HG03196 (cell line): Measurements from ENCODE around the gene FZD2.
"Not testable (repeated sequence)": the region's sequence is repeated elsewhere in the genome, so short reads cannot be mapped to it uniquely, and the experiment has no call there.

Experiments
- ATAC-seq: cut with Tn5 transposase; IDR thresholded peaks from one replicate; pipeline ENCODE4 v1.9.1; 2021; ENCODE audit not compliant: unreplicated experiment

Gene FZD2

DNA sequence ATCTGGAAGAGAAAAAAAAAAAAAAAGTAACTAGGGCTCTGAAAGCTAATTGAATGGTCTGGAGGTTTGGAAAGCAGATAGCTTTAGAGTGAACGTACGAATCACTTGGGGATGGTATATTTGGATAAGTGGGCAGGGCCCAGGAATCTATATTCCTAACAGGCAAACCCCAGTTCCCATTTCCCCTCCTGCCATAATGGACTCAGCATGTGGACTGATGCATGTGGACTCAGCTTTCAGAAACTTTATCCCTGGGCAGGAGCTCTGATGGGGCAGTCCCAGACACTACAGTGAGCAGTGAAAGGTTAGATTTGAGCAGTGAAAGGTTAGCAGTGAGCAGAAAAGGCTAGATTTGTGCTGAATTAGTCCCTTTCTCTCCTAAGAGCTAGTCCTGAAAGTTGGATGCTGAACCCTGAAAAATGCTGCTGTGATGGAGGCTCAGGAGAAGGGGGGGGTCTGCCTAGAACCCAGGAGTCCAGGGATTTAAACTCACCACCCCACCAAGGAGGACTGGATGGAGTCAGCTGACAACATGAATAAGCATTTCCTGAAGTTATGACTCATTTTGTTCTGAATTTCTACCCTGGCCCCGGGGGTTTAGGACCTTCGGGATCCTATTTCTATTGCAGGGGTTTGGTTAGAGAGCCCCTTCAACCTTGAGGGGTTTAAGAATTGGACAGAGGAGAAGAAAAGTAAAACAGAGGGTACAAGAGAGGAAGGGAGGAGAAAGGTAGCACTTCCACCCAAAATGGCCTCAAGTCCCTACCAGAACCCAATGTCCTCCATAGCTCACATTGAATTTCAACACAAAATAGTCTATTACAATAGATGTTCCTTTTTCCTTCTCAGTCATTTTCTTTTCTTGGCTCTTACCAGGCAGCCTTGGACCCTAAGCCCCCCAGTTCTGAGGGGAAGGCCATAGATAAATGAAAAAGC, 10.3 kb upstream of the FZD2 start:
- ATAC-seq, result no peak

DNA sequence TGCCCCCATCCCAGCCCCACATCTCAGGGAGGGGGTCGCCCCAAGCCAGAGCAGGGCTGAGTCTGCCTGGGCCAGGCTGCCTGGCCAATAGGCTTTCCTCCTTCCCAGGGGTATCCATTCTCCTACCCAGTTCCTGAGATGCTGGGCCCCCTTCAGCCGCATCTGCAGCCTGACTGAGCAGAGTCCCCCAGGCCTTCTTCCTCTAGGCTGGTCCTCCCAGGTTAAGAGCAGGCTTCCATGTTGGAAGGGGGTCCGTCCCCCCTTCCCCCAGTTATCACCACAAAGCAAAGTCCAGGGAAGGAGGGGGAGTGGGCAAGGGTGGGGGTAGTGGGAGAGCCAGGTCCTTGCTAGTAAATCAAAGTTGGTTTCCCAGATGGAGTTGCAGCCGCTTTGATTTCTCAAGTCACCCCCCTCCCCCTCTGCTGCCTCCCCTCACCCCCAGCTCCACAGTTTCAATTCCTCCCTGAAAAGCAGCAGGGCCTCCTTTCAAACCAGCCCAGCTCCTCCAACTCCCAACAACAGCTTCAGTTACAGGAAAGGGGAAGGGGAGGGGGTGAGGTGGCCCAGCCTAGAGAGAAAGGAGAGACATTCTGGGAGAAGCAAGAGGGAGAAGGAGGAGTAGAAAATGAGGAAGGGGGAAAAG, 9.5 kb upstream of the FZD2 start:
- no peak for ATAC-seq

DNA sequence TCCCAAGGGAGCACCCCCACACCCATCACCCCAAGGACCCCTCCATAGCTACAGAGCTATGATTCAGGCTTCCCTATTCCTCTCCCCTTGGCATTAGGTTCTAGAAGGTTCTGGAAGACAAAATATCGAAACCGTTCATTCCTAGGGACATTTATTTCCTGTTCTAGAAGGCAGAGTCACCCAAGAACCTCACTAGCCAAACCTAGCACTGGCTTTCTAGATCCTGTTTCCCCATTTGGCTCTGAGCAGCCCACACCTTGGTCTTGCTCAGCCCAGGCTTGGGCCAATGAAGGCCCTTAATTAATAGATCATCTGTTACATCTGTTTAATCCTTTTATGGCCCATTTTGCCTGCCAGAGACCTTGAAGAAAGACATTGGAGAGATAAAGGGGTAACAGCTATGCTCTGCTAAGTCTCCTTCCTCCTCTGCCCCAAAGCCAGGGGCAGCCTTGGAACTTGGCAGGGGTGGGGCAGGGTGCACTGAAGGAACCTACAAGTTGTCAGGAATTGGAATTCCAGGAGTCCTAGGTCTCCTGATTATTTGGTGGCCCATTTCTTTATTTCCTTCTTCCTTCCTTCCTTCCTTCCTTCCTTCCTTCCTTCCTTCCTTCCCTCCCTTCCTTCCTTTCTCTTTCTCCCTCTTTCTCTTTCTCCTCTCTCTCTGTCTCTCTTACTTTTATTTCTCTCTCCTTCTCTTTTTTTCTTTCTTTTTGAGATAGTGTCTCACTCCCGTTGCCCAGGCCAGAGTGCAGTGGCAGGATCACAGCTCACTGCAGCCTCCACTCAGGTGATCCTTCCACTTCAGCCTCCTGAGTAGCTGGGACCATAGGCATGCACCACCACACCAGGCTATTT, 8.7 kb upstream of the FZD2 start:
- ATAC-seq, result no peak

- no peak for ATAC-seq
These were observed 7.6 kb upstream of the FZD2 start for GRCh38 chr17:44549686-44550085.

GRCh38 chr17:44552361-44552760, 4.9 kb upstream of the FZD2 start:
- ATAC-seq, result no peak

- no peak for ATAC-seq
These were observed 2.2 kb upstream of the FZD2 start for GRCh38 chr17:44555099-44555498.

DNA sequence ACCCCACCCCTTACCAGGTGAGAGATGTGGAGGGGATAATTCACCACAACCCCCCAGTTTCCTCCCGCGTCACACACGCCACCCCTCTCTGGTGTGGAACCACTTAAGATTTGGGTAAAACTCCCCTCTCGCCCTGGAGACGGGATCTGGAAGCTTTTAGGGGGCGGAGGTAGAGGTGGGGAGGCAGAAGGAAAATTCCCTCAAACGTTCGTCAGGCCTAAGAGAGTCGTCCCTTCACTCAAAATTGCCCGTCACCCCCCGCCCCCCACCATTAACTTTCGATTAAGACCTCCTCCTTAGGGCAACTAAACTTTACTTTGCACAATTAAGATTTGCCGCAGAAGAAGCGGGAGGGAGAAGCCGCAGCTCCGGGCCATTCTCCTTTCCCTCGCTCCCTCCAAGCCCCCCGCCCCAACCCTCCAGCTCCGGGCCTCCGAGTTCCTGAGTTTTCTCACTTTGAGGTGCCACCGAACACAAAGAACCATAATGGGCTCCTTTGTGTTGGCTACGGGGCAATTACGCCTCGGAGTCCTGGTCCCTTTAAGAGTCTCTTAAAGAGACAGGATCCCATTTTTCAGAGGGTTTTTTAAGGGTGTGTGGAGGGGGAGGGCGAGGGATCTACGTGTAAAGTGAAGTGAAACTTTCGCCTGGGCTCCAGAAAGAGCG, 985 bp upstream of the FZD2 start:
- no peak for ATAC-seq

- no peak for ATAC-seq
These were observed 484 bp downstream of the FZD2 start for GRCh38 chr17:44557651-44558285.

- ATAC-seq, result no peak
These were observed 1.0 kb downstream of the FZD2 start for GRCh38 chr17:44558334-44558709.

- no peak for ATAC-seq
These were observed 1.7 kb downstream of the FZD2 start for GRCh38 chr17:44558710-44559633.

DNA sequence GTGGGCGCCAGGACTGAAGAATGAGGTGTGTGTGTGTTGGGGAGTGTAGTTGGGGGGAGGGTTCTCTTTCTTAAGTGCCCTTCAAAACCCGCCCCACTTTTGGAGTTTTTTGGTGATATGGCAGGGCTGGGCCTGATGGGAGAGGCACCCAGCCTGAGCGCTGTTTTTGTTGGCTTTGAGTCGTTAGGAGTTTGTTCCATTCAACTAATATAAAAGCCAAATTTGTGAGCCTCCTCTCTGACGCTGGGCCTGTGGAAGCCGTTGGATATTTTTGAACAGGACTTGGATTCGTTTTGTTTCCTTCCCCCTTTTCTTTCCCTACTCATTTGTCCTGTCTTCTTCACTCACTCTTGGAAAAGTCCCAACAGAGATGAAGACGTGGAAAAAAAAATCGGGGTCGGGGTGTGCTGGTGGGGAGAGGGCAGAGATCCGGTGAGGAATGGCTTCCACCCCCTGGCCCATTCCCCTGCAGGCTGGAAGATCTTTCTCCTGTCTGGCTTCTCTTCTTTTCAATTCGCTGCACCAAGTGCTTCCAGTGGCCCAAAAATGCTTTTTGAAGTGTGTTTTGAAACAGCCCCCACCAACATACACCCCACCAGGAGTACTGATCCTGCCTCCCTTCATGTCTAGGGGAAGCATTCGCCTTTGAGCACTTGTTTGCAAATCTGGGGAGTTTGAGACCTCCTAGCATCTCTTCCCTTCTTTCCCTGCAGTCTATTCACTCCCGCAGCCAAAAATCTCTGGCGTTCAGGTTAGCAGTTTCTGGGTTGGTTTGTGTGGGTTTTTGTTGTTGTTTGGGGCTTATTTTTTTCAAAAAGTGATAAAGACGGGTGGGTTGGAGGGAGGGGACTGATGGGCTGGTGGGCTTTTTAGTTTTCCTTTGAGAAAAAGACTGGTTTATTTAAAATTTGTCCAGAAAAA, 2.6 kb downstream of the FZD2 start:
- ATAC-seq, result no peak

GRCh38 chr17:44561237-44561623, 3.9 kb downstream of the FZD2 start:
- no peak for ATAC-seq

DNA sequence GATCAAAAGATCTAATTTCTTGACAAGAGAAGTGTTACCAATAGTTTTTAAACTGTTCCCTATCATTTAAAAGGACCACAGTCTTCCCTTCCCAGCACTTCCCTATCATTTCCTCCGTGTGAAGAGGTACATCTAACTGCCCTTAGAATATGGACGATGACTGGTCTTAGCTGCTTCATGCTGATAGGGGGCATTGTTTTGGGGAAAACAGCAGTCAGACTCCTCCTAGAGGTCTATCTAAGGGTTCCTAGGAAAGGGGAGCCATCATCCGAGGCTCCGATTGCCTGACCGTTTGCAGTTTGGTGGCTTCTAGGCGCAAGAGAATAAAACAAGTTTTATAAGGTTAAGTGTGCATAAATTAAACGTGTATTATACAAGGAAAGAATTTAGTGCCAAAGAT, 7.1 kb downstream of the FZD2 start:
- ATAC-seq, result no peak

DNA sequence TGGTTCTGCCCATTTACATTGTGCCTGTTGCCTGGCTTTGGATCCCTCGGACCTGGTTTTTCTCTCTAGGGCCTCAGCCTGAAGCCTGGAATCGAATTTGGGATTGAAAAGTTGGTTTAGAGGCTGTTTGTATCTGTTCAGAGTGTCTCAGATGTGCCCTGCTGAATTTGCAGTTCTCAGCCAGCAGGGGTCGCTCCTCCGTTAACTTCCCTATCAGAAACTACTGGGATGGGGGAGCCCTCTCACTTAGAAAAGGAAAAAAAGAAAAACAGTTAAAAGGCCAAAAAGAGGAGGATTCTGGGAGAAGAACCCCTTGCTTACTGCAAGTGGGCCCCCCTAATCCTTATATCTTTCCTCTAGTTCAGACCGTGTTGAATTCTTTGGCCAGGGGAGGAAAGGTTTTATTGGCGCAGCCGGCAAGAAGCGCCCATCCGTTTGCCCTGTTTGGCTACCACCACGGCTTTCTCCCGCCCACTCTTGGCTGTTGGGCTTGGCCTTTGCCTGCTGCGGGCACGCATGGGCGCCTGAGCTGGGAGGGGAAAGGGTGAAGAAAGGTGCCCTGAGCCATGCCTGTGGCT, 8.7 kb downstream of the FZD2 start:
- no peak for ATAC-seq

- not testable (repeated sequence) for ATAC-seq
These were observed 11.1 kb downstream of the FZD2 start for GRCh38 chr17:44568311-44568944.

DNA sequence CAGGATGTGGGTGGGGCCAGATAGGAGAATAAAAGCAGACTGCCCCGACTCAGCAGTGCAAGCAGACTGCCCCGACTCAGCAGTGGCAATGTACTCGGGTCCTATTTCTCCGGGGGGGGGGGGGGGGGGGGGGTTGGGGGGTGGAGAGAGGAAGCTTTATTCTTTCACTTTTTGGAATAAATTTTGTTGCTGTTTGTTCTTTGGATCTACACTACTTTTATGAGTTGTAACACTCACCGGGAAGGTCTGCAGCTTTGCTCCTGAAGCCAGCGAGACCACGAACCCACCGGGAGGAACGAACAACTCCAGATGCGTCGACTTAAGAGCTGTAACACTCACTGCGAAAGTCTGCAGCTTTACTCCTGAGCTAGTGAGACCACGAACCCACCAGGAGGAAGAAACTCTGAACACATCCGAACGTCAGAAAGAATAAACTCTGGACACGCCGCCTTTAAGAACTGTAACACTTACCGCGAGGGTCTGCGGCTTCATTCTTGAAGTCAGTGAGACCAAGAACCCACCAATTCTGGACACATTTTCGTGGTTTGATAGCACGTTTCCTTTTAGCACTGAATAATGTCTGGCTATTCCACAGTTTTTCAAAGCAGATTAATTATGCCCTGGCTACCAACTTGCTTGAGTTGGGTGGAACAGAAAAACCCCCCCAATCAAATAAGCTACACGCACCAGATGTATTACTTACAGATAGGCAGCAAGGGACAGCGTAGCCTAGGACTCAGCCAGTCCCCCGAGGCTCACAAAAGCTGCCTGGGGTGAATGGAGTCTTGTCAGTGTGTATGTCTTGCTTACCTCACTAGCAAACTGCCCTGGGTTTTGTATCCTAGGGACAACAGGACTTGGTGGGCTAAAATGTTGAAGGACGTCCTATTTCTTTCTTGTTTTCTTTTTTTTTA, 11.9 kb downstream of the FZD2 start:
- ATAC-seq, result no peak

GRCh38 chr17:44572801-44573200, 15.5 kb downstream of the FZD2 start:
- ATAC-seq, result no peak
